Activated T-helper 17 cell treated with anti-CD3 and anti-CD28 coated beads, Interleukin-2, amount 50 U/mL, for 72 hours (primary cell): ENCODE data around the gene TMPRSS5. TPM values are rescaled to one million over a fixed set of nuclear protein-coding genes. Genes with fewer than 3 reads are reported as not detected.
"Not testable (repeated sequence)": the region's sequence is repeated elsewhere in the genome, so short reads cannot be mapped to it uniquely, and the experiment has no call there.

Experiments used
- ATAC-seq: fragments of 150-1000 bp; cut with Tn5 transposase; replicated peaks from 2 replicates; pipeline ENCODE4 v1.10.0; 2021; ENCODE audit warnings: mild to moderate bottlenecking, moderate library complexity
- H3K27ac Mint-ChIP-seq: one replicate; pipeline ENCODE4 v1.8.0; 2022; ENCODE audit warnings: mixed read lengths
- H3K27me3 Mint-ChIP-seq: one replicate; pipeline ENCODE4 v1.8.0; 2022; ENCODE audit warnings: mixed read lengths
- H3K36me3 Mint-ChIP-seq: one replicate; pipeline ENCODE4 v1.8.0; 2022; ENCODE audit warnings: low read depth, mild to moderate bottlenecking, mixed read lengths
- H3K4me1 Mint-ChIP-seq: one replicate; pipeline ENCODE4 v1.8.0; 2022; ENCODE audit warnings: mixed read lengths
- H3K4me3 Mint-ChIP-seq: one replicate; pipeline ENCODE4 v1.8.0; 2022; ENCODE audit warnings: mild to moderate bottlenecking, mixed read lengths
- H3K9me3 Mint-ChIP-seq: one replicate; pipeline ENCODE4 v1.8.0; 2022; ENCODE audit warnings: mixed read lengths
- total RNA-seq, 2 donors: library from RNA; stranded (reverse); gene quantifications; one replicate each; pipeline ENCODE4 v1.2.3, GENCODE V29; 2022

The TMPRSS5 gene
- total RNA-seq, 2 donors from 2014 or later = 0.52 to 0.95 TPM

DNA sequence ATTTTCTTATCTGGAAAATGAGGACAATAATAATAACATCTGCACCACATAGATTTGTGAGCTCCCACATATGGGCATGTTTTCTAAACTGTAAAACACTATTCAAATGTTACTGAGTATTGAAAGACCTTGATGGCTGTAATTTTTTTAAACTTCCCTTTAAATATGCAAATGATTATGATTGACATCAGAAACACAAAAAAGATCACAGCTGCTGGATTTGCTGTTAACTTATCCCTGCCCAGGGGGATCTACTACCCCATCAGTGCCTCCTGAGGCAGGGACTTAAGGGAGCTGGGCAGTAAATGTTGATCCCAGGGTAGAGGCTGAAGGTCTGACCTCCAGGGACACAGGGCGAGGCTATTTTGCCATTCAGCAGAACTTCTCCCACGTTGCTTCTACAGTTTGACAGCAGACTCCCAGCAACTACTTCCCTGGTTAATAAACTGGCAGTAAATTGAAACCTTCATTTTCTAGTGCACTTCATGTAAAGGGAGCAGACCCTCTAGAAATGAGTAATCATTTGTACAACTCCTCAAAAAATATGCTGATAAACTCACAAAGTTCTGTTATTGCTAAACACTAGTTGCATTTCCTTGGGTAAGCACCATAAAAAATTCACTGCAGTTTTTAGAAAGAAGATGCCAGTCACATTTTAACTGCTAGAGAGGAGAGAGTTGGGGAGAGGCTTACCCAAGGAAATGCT is 20.3 kb downstream of the TMPRSS5 start:
- Mint-ChIP-seq H3K36me3 (no peaks in the 10 kb centered on the region), H3K4me1 (peaks cover 8% of the 10 kb centered on the region), H3K4me3 (no peak overlapping the region), H3K27ac (peak overlapping the region; percentile 83), H3K9me3 (no peaks in the 10 kb centered on the region), H3K27me3 (peaks cover 3% of the 10 kb centered on the region)
- peak; percentile 25 for ATAC-seq

DNA sequence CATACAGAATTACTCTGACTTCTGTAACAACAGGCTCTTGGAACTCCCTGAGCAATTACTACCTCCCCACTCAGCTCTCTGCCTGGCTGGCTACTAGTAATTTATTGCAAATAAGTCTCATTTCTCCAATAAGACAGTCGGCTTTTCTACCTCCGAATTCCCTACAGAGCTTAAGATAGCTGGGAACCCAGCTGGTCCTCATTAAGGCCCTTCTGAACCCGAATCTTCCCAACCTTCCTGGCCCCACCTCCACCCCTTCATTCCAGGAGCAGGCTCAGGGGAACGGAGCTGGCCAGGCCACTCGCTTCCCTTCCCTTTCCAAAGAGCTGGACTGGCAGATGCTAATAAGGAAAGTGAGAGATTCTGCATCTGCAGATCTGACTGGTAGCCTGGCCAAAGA is 21.6 kb downstream of the TMPRSS5 start:
- H3K9me3 Mint-ChIP-seq = no peaks in the 10 kb centered on the region
- H3K27ac Mint-ChIP-seq = no peak overlapping the region
- no peak for ATAC-seq
- peaks cover 3% of the 10 kb centered on the region for H3K27me3 Mint-ChIP-seq
- H3K4me1 Mint-ChIP-seq = peaks cover 8% of the 10 kb centered on the region
- H3K36me3 Mint-ChIP-seq = no peaks in the 10 kb centered on the region
- H3K4me3 Mint-ChIP-seq = no peak overlapping the region

DNA sequence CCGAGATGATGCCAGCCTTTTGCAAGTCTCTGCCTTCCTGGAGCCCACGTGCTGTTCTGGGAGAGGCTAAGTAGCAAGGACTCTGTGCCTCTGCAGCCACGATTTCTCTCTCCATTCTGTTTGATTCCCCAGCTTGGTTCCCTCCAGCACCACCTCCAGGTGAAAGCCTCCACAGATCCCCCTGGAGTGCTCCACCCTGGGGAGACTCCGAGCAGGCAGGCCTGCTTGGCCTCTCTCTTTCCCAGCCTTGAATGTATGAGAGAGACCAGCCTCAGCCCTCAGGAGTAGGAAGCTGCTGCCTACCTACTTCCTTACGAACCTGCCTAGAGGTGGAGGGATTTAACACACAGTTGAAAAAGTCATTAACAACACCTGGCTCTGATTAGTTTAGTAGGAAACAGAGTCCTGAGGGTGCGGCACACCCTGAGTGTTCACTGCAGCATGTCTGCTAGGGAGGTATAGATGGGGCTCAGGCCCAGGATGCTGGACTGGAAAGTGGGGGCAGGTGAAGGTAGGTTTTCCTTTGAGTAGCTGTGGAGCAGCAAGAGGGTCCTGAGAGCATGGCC is 22.5 kb downstream of the TMPRSS5 start:
- H3K9me3 Mint-ChIP-seq = no peaks in the 10 kb centered on the region

DNA sequence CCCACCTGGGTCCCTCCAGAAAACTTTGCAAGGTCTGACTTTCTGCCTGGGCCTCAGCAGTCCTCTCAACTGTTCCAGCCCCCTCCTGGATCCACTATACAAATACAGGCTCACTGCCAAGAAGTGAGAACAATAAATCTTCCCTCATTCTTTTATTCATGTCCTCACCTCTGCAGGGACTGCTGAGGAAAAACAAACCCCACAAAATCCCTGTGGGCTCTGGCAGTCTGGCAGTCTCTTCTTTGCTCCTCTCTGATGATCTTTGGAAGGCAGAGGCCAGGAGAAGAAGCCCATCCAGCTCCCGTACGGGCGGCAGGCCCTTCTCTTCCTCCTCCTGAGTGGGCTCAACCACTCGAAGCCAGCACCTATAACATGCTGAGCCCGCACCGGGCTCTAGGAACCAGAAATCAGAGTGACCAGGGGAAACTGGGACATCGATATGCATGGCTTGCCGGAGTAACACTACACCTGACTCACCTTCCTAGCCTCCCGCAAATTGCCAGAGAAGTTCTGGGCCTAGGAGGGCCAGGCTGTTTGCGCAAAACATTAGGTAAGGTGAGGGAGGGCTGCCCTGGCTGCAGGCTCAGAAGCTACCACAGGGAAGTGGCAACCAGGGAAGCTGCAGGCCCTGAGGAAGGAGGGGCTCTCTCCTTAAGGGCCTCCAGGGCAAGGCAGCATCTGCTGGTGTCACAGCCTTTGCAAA is 24.2 kb downstream of the TMPRSS5 start:
- no peaks in the 10 kb centered on the region for H3K9me3 Mint-ChIP-seq
- H3K4me3 Mint-ChIP-seq = no peak overlapping the region
- peaks cover 10% of the 10 kb centered on the region for H3K27me3 Mint-ChIP-seq
- no peak for ATAC-seq
- no peak overlapping the region for H3K27ac Mint-ChIP-seq
- peaks cover 8% of the 10 kb centered on the region for H3K4me1 Mint-ChIP-seq
- no peaks in the 10 kb centered on the region for H3K36me3 Mint-ChIP-seq

More for the DNA sequence above, 22.5 kb downstream of the TMPRSS5 start:
- Mint-ChIP-seq H3K36me3 (no peaks in the 10 kb centered on the region), H3K4me3 (no peak overlapping the region), H3K27me3 (peaks cover 3% of the 10 kb centered on the region), H3K4me1 (peaks cover 8% of the 10 kb centered on the region), H3K27ac (no peak overlapping the region)
- no peak for ATAC-seq

DNA sequence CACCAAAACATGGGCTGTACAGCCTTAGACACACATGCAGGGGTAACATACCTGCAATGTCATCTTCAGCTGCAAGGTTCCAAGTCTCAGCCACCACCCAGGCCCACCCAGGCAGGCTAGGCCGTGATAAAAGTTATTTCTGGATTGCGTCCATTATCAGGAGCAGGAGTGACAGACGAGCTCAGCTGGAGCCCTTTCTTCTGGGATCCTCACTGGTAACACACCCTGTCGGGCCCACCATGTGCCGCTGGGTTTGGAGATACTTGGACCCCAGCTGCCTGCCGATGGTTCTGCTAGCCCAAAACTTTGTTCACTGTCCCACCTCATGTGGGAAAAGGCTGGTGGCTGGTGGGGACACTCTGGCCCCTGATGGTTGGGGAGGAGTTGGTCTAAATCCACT is 24.8 kb downstream of the TMPRSS5 start:
- peaks cover 8% of the 10 kb centered on the region for H3K4me1 Mint-ChIP-seq
- H3K9me3 Mint-ChIP-seq = no peaks in the 10 kb centered on the region
- H3K27me3 Mint-ChIP-seq = peaks cover 13% of the 10 kb centered on the region
- H3K27ac Mint-ChIP-seq = no peak overlapping the region
- ATAC-seq = no peak
- H3K4me3 Mint-ChIP-seq = no peak overlapping the region
- H3K36me3 Mint-ChIP-seq = no peaks in the 10 kb centered on the region

DNA sequence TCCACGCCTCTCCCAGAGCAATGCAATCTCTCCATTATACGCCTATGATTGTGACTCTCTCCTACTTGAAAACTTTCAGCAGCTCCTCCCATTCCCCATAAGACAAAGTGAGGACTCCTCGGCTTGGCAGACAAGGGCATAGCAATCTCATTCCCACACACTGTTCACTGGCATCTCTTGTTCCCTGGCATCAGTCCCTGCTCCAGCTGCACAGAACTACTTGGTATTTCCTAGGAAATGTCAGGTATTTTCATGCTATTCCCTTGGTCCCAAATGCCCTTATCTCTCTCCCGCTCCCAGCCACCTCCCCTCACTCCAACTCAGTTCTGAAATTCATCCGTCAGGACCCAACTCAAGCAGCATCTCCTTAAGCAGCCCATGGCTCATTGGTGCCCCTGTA is 28.4 kb downstream of the TMPRSS5 start:
- ATAC-seq = no peak

DNA sequence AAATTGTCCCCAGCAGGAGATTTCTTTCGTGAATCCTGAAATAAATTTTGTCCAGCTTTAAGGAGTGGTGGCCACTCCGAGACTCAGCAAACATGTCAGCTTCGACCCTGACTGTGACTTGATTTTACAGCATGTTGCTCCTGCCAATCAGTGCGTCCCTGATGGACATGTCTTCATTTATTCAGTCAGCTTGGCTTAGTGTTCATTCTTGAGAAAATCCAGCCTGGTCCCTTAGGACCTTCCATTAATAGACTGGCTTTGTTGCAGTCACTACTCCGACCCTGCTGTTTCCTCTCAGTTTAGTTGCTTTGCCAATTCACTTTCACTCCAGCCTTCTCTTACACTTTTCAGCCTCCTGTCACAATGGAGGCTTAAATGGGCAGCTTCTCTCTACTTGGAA is 30.5 kb downstream of the TMPRSS5 start:
- Mint-ChIP-seq H3K36me3 (no peaks in the 10 kb centered on the region), H3K27ac (no peak overlapping the region), H3K9me3 (no peaks in the 10 kb centered on the region), H3K4me1 (no peaks in the 10 kb centered on the region), H3K27me3 (peaks cover 10% of the 10 kb centered on the region), H3K4me3 (no peak overlapping the region)
- ATAC-seq = no peak

More for the DNA sequence above, 28.4 kb downstream of the TMPRSS5 start:
- Mint-ChIP-seq H3K36me3 (no peaks in the 10 kb centered on the region), H3K4me1 (no peaks in the 10 kb centered on the region), H3K9me3 (no peaks in the 10 kb centered on the region), H3K27ac (no peak overlapping the region), H3K27me3 (peaks cover 10% of the 10 kb centered on the region), H3K4me3 (no peak overlapping the region)

DNA sequence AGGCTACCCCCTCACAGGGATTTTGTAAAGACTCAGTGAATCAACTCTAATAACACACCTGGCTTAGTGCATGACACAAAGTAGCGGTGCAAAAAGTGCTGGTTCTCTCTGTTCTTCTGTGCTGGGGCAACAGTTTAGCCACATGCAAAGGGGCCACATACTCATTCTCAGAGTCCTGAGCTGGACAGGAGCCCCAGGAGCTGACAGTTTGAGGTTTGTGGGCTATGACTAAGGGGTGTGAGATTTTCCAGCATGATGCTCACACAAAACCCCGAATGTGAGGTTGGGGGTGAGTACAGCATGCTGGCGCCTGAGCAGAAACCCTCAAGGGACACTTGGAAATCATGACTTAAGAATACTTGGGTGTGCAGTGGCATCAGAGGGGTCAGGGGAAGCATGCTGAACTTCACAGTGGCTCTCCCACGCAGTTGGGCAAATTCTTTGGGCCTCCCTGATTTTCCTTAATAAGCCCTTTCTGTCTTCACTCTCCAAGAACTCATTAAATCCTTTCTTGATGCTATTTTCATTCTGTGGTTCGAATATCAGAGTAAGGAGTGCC is 31.0 kb downstream of the TMPRSS5 start:
- Mint-ChIP-seq H3K27me3 (peaks cover 10% of the 10 kb centered on the region), H3K9me3 (no peaks in the 10 kb centered on the region), H3K27ac (no peak overlapping the region), H3K4me1 (no peaks in the 10 kb centered on the region), H3K4me3 (no peak overlapping the region), H3K36me3 (no peaks in the 10 kb centered on the region)
- ATAC-seq = peak; percentile 92

DNA sequence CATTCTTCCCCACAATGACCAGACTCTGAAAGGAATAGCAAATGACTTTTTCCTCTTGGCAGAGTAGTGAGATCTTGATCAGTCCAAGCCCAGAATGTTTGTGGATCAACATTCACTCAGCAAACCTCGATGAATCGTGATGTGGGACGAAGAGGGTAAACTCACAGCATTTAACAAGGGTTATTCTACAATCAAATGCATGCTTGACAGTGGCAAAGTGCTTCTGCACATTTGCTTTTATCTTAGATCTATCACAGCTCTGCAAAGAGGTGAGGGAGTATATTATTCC is 31.8 kb downstream of the TMPRSS5 start:
- no peak for ATAC-seq
- Mint-ChIP-seq H3K4me3 (no peak overlapping the region), H3K27ac (peak overlapping the region; percentile 15), H3K36me3 (no peaks in the 10 kb centered on the region), H3K4me1 (no peaks in the 10 kb centered on the region), H3K27me3 (peaks cover 10% of the 10 kb centered on the region), H3K9me3 (no peaks in the 10 kb centered on the region)

DNA sequence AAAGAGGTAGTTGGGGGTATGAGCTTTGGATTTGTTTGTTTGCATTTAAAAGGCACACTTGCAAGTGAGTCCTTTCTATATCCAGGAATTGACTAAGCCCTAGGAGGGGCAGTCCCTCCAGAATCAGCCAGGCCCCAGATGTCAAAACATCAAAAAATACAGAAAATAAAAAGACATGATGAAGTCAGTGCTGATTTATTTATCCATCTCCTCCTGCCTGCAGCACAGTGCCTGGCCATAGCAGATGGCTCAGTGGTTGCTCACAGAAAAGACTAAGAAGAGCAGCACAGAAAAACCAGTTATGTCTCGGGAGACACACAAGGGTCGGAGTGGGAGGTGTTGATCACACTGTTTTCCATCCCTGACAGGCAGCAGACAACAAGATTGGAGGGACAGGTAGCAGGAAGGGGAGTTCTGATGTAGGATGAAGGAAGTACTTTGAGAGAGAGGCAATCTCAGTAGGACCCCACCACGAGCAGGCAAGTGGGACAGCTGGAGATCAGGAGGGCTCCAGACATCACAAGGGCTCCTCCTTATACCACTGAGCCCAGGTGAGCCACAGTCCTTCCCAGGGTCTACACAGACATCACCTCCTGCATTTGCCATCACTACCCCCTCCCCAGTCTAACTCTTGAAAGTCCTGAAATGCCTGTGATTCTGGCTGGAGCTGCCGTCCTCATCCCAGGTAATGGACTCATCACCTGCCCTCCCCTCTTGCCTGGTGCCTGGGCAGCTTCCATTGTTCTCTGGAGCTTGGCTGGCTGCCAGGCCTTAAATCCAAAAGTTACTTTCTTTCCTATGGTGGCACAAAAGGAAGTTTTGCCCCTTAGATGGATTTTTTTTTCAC is 32.3 kb downstream of the TMPRSS5 start:
- Mint-ChIP-seq H3K4me3 (no peak overlapping the region), H3K27ac (peak overlapping the region; percentile 15), H3K4me1 (no peaks in the 10 kb centered on the region), H3K36me3 (no peaks in the 10 kb centered on the region), H3K9me3 (no peaks in the 10 kb centered on the region), H3K27me3 (peaks cover 12% of the 10 kb centered on the region)
- ATAC-seq = peak; percentile 17

DNA sequence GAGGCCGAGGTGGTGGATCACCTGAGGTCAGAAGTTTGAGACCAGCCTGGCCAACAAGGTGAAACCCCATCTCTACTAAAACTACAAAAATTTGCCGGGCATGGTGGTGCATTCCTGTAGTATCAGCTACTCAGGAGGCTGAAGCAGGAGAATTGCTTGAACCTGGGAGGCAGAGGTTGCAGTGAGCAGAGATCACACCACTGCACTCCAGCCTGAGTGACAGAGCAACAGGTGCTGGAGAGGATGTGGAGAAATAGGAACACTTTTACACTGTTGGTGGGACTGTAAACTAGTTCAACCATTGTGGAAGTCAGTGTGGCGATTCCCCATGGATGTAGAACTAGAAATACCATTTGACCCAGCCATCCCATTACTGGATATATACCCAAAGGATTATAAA is 34.2 kb downstream of the TMPRSS5 start:
- not testable (repeated sequence) for H3K4me1 Mint-ChIP-seq, H3K36me3 Mint-ChIP-seq, H3K4me3 Mint-ChIP-seq, ATAC-seq, H3K27ac Mint-ChIP-seq, H3K9me3 Mint-ChIP-seq
- peaks cover 17% of the 10 kb centered on the region for H3K27me3 Mint-ChIP-seq

DNA sequence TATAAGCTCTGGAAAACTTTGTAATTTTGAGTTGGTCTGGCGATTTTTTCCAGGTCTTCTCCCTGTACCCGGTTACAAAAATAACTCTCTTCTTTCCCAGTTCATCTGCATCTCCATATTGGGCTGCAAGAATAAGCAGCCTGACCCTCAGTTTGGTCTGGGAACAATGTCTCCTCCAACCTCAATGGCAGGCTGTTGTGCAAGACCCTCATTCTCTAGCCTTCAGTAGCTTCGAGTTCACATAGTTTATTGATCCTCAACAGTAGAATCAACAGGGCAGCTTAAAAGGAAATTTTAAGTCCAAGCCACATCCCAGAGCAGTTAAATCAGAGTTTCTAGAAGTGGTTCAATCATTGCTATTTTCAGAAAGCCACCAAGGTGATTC is 35.3 kb downstream of the TMPRSS5 start:
- H3K27ac Mint-ChIP-seq = no peak overlapping the region
- H3K36me3 Mint-ChIP-seq = no peaks in the 10 kb centered on the region
- ATAC-seq = no peak
- H3K4me1 Mint-ChIP-seq = no peaks in the 10 kb centered on the region
- H3K27me3 Mint-ChIP-seq = peaks cover 13% of the 10 kb centered on the region
- H3K9me3 Mint-ChIP-seq = peaks cover 8% of the 10 kb centered on the region
- no peak overlapping the region for H3K4me3 Mint-ChIP-seq

DNA sequence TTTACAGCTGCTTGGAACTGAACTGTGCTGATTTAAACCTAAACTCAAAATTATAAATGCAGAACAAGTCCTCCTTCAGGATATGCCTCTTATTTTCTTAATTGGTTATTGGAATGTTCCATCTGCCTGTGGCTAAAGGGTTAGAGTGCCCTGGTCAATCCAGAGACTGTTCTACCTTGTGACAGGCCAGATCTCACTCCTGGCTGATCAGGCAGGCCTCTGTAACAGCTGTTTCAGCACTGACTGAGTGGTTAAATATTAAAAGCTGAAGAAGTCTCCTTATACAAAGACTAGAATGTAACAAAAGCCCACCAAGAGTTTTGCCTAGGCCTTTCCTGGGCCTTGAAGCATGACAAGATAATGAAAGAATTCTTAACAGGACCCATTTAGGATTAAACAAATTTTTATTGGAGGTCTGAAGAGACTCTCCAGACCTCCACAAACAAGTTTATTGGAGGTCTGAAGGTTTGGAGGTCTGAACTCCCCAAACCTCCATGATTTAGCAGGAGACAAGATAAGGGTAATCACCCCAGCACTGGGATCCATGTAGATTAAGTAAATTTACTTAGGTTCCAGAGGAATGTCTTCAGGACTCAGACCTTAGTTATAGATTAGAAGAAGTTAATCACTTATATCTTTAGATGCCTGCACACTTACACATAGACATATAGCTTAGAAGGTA is 35.8 kb downstream of the TMPRSS5 start:
- no peak overlapping the region for H3K4me3 Mint-ChIP-seq
- H3K27me3 Mint-ChIP-seq = peaks cover 16% of the 10 kb centered on the region
- no peak overlapping the region for H3K27ac Mint-ChIP-seq
- H3K9me3 Mint-ChIP-seq = peaks cover 9% of the 10 kb centered on the region
- H3K4me1 Mint-ChIP-seq = no peaks in the 10 kb centered on the region
- no peaks in the 10 kb centered on the region for H3K36me3 Mint-ChIP-seq
- no peak for ATAC-seq

DNA sequence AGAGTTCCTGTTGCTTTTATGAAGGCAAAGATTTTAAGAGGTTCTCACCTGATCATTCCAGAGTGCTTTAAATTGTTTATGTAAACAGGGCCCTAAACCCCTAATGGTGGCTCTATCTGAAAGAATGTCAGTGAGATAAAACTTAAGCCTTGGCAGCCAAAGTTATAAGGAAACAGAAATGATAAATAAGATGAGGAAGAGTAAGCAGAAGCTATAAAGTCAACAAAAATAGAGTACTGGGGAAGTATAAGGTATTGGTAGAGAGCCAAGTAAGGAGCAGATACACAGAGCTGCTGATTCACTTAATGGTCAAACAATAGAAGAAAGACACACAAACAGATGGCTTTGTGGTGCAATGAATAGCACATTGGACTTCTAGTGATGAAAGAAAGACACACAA is 37.9 kb downstream of the TMPRSS5 start:
- no peaks in the 10 kb centered on the region for H3K4me1 Mint-ChIP-seq
- peaks cover 23% of the 10 kb centered on the region for H3K27me3 Mint-ChIP-seq
- H3K27ac Mint-ChIP-seq = no peak overlapping the region
- peaks cover 15% of the 10 kb centered on the region for H3K9me3 Mint-ChIP-seq
- no peaks in the 10 kb centered on the region for H3K36me3 Mint-ChIP-seq
- no peak for ATAC-seq
- no peak overlapping the region for H3K4me3 Mint-ChIP-seq
